Measurements from ENCODE around the gene PRDX5.

DNA sequence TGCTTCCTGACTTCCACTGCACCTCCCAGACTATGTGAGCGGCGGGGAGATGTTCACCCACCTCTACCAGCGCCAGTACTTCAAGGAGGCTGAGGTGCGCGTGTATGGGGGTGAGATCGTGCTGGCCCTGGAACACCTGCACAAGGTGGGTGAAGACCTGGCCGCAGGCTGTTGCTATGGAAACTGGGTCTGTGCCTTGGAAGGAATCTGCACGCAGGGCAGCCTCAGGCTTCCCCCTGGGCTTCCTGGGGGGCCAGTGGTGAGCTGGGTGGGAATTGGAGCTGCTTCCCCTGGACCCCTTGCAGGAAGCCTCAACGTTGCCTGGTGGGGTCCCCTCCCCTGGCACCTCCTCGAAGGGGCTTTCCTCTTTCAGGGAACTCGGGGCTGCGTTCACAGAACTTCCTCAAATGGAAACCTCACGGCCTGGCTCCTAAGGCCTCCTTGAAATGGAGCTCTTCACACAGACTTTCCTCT lies 42.6 kb downstream of the PRDX5 start:
- TF ChIP-seq, protein P1, sequence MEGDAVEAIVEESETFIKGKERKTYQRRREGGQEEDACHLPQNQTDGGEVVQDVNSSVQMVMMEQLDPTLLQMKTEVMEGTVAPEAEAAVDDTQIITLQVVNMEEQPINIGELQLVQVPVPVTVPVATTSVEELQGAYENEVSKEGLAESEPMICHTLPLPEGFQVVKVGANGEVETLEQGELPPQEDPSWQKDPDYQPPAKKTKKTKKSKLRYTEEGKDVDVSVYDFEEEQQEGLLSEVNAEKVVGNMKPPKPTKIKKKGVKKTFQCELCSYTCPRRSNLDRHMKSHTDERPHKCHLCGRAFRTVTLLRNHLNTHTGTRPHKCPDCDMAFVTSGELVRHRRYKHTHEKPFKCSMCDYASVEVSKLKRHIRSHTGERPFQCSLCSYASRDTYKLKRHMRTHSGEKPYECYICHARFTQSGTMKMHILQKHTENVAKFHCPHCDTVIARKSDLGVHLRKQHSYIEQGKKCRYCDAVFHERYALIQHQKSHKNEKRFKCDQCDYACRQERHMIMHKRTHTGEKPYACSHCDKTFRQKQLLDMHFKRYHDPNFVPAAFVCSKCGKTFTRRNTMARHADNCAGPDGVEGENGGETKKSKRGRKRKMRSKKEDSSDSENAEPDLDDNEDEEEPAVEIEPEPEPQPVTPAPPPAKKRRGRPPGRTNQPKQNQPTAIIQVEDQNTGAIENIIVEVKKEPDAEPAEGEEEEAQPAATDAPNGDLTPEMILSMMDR (IDR thresholded peaks at IDR 0.05; ENCODE audit: insufficient read depth, low read length) = no peak
- no peak for TF ChIP-seq POLR2AphosphoS5 (IDR thresholded peaks at IDR 0.05; ENCODE audit: low read depth)
- TF ChIP-seq, protein P2, sequence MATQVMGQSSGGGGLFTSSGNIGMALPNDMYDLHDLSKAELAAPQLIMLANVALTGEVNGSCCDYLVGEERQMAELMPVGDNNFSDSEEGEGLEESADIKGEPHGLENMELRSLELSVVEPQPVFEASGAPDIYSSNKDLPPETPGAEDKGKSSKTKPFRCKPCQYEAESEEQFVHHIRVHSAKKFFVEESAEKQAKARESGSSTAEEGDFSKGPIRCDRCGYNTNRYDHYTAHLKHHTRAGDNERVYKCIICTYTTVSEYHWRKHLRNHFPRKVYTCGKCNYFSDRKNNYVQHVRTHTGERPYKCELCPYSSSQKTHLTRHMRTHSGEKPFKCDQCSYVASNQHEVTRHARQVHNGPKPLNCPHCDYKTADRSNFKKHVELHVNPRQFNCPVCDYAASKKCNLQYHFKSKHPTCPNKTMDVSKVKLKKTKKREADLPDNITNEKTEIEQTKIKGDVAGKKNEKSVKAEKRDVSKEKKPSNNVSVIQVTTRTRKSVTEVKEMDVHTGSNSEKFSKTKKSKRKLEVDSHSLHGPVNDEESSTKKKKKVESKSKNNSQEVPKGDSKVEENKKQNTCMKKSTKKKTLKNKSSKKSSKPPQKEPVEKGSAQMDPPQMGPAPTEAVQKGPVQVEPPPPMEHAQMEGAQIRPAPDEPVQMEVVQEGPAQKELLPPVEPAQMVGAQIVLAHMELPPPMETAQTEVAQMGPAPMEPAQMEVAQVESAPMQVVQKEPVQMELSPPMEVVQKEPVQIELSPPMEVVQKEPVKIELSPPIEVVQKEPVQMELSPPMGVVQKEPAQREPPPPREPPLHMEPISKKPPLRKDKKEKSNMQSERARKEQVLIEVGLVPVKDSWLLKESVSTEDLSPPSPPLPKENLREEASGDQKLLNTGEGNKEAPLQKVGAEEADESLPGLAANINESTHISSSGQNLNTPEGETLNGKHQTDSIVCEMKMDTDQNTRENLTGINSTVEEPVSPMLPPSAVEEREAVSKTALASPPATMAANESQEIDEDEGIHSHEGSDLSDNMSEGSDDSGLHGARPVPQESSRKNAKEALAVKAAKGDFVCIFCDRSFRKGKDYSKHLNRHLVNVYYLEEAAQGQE (IDR thresholded peaks at IDR 0.05; ENCODE audit: insufficient replicate concordance, low read depth) = no peak

All from HL-60 (cell line).